H7 (cell line): ENCODE measurements around the gene ZNF814. TPM values are rescaled to one million over a fixed set of nuclear protein-coding genes. Genes with fewer than 3 reads are reported as not detected.
"Not testable (repeated sequence)": the region's sequence is repeated elsewhere in the genome, so short reads cannot be mapped to it uniquely, and the experiment has no call there.

ENCODE experiments used
- DNase-seq: peaks from one replicate; pipeline ENCODE4 v3.0.0; 2012
- H3K27me3 ChIP-seq: 2 replicates; pipeline ENCODE4 v1.6.0; 2011; ENCODE audit warnings: mild to moderate bottlenecking, low read length; ENCODE audit not compliant: control insufficient read depth, insufficient read depth
- H3K36me3 ChIP-seq: replicated peaks from 2 replicates; pipeline ENCODE4 v1.5.1; 2011; ENCODE audit warnings: low read length; ENCODE audit not compliant: control insufficient read depth, insufficient read depth
- H3K4me3 ChIP-seq: 2 replicates; pipeline ENCODE4 v1.5.1; 2011; ENCODE audit warnings: low read depth, mild to moderate bottlenecking, control low read depth, low read length, moderate library complexity; ENCODE audit not compliant: insufficient read depth
- total RNA-seq: library from RNA; depleted of rRNA; stranded (reverse); fragments of >200 nt; shearing (Covaris generic); gene quantifications from 2 replicates; pipeline ENCODE4 v1.2.3, GENCODE V29; 2014

Gene ZNF814
- total RNA-seq, 1 experiment from 2014 or later = 16.8 TPM

GRCh38 chr19:57815247-57816075 is 73.4 kb downstream of the ZNF814 start:
- no peak for DNase-seq
- H3K36me3 ChIP-seq = peaks cover 4% of the 10 kb centered on the region
- H3K4me3 ChIP-seq = no peak overlapping the region
- no peaks in the 10 kb centered on the region for H3K27me3 ChIP-seq

- DNase-seq = peak; percentile 91
- no peaks in the 10 kb centered on the region for H3K27me3 ChIP-seq
Observed at GRCh38 chr19:57814505-57815246, 74.2 kb downstream of the ZNF814 start, which contains the start of gene ZNF552. TSS of gene ZNF552 (minus strand) at chr19:57814913. CDS start at chr19:57814743, 170 bp downstream.

GRCh38 chr19:57813919-57814504 is 74.8 kb downstream of the ZNF814 start:
- H3K36me3 ChIP-seq = peaks cover 7% of the 10 kb centered on the region
- H3K27me3 ChIP-seq = no peaks in the 10 kb centered on the region
- peak overlapping the region; percentile 82 for H3K4me3 ChIP-seq
- no peak for DNase-seq

More at GRCh38 chr19:57814505-57815246, 74.2 kb downstream of the ZNF814 start, which contains the start of gene ZNF552:
- H3K4me3 ChIP-seq = peak within 1 kb of the TSS; percentile 82
- H3K36me3 ChIP-seq = peaks cover 6% of the 10 kb centered on the region

- H3K4me3 ChIP-seq, DNase-seq, H3K27me3 ChIP-seq: not testable (repeated sequence)
- peaks cover 10% of the 10 kb centered on the region for H3K36me3 ChIP-seq
Observed at GRCh38 chr19:57812975-57813820, 75.6 kb downstream of the ZNF814 start.

GRCh38 chr19:57812226-57812625 is 76.6 kb downstream of the ZNF814 start:
- H3K4me3 ChIP-seq = no peak overlapping the region

GRCh38 chr19:57810410-57811295 is 78.2 kb downstream of the ZNF814 start:
- peaks cover 15% of the 10 kb centered on the region for H3K36me3 ChIP-seq
- DNase-seq, H3K27me3 ChIP-seq, H3K4me3 ChIP-seq: not testable (repeated sequence)

More at GRCh38 chr19:57812226-57812625, 76.6 kb downstream of the ZNF814 start:
- no peaks in the 10 kb centered on the region for H3K27me3 ChIP-seq
- no peak for DNase-seq
- peaks cover 15% of the 10 kb centered on the region for H3K36me3 ChIP-seq

GRCh38 chr19:57807541-57807940 is 81.3 kb downstream of the ZNF814 start:
- Histone ChIP-seq H3K27me3 (no peaks in the 10 kb centered on the region), H3K4me3 (no peak overlapping the region), H3K36me3 (peaks cover 13% of the 10 kb centered on the region)
- no peak for DNase-seq

GRCh38 chr19:57803594-57804325 is 85.1 kb downstream of the ZNF814 start:
- H3K27me3 ChIP-seq = no peaks in the 10 kb centered on the region
- peak; percentile 74 for DNase-seq
- peaks cover 8% of the 10 kb centered on the region for H3K36me3 ChIP-seq
- H3K4me3 ChIP-seq = peak overlapping the region; percentile 46

GRCh38 chr19:57803265-57803593 is 85.6 kb downstream of the ZNF814 start:
- DNase-seq = no peak
- no peaks in the 10 kb centered on the region for H3K27me3 ChIP-seq
- H3K4me3 ChIP-seq = peak overlapping the region; percentile 46
- peaks cover 5% of the 10 kb centered on the region for H3K36me3 ChIP-seq

- Histone ChIP-seq H3K27me3 (no peaks in the 10 kb centered on the region), H3K36me3 (no peaks in the 10 kb centered on the region; the same call in 1 of the 2 replicates), H3K4me3 (no peak overlapping the region)
- DNase-seq = peak; percentile 38
Observed at GRCh38 chr19:57802269-57802668, 86.6 kb downstream of the ZNF814 start.

GRCh38 chr19:57800696-57801095 is 88.1 kb downstream of the ZNF814 start:
- H3K36me3 ChIP-seq = no peaks in the 10 kb centered on the region; the same call in 1 of the 2 replicates
- H3K27me3 ChIP-seq = no peaks in the 10 kb centered on the region
- DNase-seq = no peak
- H3K4me3 ChIP-seq = no peak overlapping the region
